ENCODE results near the gene EDARADD. TPM values are rescaled to one million over a fixed set of nuclear protein-coding genes. Genes with fewer than 3 reads are reported as not detected.
A peak's percentile ranks its signal among the peaks of the same experiment; 100 is the strongest.
"Not testable (repeated sequence)": the region's sequence is repeated elsewhere in the genome, so short reads cannot be mapped to it uniquely, and the experiment has no call there.

EDARADD gene
- total RNA-seq, 1 donor from 2014 or later: 56.8 TPM

DNA sequence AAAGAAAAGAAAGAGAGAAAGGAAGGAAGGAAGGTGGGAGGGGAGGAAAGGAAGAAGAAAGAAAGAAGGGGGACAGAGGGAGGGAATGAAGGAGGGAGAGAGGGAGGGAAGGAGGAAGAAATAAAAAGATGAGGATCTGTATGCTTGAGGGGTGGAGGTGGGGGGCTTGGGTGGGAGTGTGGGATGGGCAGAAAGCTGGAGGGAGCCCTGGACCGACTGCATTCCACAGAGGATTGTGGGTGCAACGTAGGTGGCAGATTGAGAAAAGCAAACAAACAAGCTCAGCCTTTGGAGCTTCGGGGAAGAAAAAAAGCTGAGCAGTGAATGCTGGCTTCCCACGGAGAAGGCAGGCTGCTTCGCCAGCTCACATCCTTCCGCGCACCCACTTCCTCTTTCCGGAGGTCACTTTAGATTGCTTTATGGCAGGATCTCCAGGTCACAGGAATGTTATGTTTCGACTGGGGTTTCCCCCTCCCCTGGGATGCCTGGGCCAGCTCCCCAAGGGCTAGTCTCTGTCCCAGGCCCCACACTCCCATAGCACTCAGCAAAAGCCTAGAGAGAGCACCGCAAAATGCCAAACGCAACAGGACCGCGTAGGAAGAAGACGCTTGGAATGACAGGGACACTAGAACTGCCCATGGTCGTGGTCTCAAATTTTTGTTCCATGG is 109.0 kb downstream of the EDARADD start:
- Mint-ChIP-seq H3K27ac (peak overlapping the region; percentile 53), H3K27me3 (ENCODE audit: insufficient read depth) (peaks cover 3% of the 10 kb centered on the region), H3K4me1 (ENCODE audit: low read depth) (peaks cover 13% of the 10 kb centered on the region), H3K4me3 (peak overlapping the region; percentile 30), H3K9me3 (no peaks in the 10 kb centered on the region), H3K36me3 (ENCODE audit: low read depth) (no peaks in the 10 kb centered on the region)
- intact Hi-C loops (cut with micrococcal nuclease): no loop called here
- DNase-seq (ENCODE audit: low spot score): no peak

DNA sequence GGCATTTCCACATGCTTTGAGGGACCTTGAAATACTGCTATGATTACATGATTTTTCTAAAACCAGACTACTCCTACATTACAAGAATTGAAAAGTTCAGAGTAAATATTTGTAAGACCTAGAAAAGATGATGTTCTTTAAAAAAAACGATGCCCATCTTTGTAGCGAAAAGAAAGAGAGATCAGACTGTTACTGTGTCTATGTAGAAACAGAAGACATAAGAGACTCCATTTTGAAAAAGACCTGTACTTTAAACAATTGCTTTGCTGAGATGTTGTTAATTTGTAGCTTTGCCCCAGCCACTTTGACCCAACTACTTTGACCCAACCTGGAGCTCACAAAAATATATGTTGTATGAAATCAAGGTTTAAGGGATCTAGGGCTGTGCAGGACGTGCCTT is 110.3 kb downstream of the EDARADD start:
- H3K36me3 Mint-ChIP-seq (ENCODE audit: low read depth); H3K9me3 Mint-ChIP-seq; intact Hi-C loops (cut with micrococcal nuclease); H3K27me3 Mint-ChIP-seq (ENCODE audit: insufficient read depth); H3K27ac Mint-ChIP-seq; H3K4me3 Mint-ChIP-seq; DNase-seq (ENCODE audit: low spot score): not testable (repeated sequence)
- H3K4me1 Mint-ChIP-seq (ENCODE audit: low read depth): peaks cover 22% of the 10 kb centered on the region

DNA sequence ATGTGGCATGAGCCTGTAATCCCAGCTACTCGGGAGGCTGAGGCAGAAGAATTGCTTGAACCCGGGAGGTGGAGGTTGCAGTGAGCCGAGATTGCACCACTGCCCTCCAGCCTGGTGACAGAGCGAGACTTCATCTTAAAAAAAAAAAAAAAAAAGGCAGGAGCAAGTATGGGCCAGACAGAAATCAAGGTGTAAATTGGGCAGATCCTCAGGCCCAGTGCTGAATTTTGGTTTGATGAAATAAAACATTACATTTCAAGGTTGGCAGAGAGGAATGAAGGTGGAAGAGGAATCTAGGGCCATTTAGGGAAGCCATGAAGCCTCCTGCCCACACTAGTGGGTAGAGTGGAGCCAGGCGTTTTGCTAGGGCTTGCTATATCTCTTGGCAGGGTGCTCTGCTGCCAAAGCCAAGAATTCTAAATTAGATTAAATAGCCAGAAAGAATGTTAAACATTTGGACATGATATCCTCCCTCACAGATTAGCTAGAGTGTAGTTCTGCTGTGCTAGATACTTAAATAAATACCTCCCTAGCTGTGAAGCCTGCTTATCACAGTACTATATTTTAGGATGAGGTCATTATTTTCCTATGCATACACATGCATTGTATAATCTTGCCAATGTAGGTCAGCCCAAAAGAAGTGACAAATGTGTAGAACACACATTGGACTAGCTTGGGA is 113.1 kb downstream of the EDARADD start:
- no peaks in the 10 kb centered on the region for H3K36me3 Mint-ChIP-seq (ENCODE audit: low read depth)
- peaks cover 22% of the 10 kb centered on the region for H3K4me1 Mint-ChIP-seq (ENCODE audit: low read depth)
- DNase-seq (ENCODE audit: low spot score): no peak

DNA sequence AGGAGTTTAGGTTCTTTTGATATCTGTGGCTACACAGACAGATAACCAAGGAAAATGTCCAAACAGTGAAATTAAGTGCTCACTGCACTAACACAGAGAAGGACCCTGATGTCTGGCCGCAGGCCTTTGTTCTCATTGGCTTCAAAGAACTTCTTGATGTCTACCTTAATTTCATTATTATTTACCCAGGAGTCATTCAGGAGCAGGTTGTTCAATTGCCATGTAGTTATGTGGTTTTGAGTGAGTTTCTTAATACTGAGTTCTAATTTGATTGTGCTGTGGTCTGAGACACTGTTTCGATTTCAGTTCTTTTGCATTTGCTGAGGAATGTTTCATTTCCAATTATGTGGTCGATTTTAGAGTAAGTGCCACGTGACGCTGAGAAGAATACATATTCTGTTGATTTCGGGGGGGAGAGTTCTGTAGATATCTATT is 114.5 kb downstream of the EDARADD start:
- DNase-seq (ENCODE audit: low spot score): no peak
- Mint-ChIP-seq H3K4me1 (ENCODE audit: low read depth) (peaks cover 9% of the 10 kb centered on the region), H3K4me3 (no peak overlapping the region), H3K9me3 (no peaks in the 10 kb centered on the region), H3K27ac (no peak overlapping the region), H3K36me3 (ENCODE audit: low read depth) (no peaks in the 10 kb centered on the region), H3K27me3 (ENCODE audit: insufficient read depth) (peaks cover 2% of the 10 kb centered on the region)
- intact Hi-C loops (cut with micrococcal nuclease): no loop called here

More for the DNA sequence above, 113.1 kb downstream of the EDARADD start:
- Mint-ChIP-seq H3K27ac (no peak overlapping the region), H3K4me3 (no peak overlapping the region), H3K9me3 (no peaks in the 10 kb centered on the region), H3K27me3 (ENCODE audit: insufficient read depth) (peaks cover 2% of the 10 kb centered on the region)
- intact Hi-C loops (cut with micrococcal nuclease): no loop called here

DNA sequence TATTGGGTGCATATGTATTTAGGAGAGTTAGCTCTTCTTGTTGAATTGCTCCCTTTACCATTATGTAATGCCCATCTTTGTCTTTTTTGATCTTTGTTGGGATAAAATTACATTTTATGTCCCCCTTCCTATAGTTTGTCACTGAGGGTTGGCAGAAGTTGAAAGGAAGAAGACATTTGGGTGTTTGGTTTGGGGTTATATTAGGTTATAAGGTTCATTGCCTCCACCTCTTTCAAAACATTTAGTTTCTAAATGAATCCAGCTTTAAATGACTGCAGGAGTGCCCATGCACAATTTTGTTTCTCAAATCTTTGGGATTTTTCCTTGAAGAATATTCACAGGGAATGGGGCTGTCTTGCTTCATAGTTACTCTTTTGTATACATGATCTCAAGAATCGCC is 115.1 kb downstream of the EDARADD start:
- peaks cover 9% of the 10 kb centered on the region for H3K4me1 Mint-ChIP-seq (ENCODE audit: low read depth)
- H3K4me3 Mint-ChIP-seq: no peak overlapping the region
- peaks cover 2% of the 10 kb centered on the region for H3K27me3 Mint-ChIP-seq (ENCODE audit: insufficient read depth)
- intact Hi-C loops (cut with micrococcal nuclease): no loop called here
- H3K27ac Mint-ChIP-seq: no peak overlapping the region
- DNase-seq (ENCODE audit: low spot score): no peak
- no peaks in the 10 kb centered on the region for H3K36me3 Mint-ChIP-seq (ENCODE audit: low read depth)
- no peaks in the 10 kb centered on the region for H3K9me3 Mint-ChIP-seq

DNA sequence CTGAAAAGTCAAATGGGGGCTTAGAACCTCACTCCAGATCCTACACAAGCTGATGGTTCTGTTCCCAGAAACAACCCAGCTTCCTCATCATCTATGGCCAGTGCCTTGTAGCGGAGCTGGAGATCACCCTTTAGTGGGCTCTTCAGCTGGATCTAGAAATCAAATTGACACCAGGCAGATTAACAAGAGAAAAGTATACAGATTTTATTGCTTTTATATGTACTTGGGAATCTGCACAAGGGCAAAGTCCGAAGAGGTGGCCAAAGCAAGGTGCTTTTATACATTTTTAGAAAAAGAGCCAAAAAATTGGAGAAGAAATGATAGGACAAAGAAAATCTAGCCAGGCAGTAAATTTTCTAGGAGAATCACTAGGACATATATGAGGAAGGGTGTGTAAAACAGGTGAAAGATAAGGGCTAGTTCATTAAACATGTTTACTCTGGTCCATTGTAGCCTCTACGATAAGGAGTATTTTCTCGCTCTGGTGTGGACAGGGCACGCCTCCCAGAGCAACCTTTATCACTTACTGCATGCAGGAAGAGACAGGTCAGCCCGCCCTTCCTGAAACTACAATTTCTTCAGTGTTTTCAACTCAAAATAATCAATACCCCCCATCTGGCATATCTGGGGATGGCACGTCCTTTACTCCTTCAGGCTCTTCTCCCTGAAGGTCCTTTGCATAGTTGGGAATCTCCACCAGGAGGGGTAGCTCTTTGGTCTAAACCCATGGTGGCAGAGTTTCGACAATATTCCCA is 115.7 kb downstream of the EDARADD start:
- Mint-ChIP-seq H3K4me1 (ENCODE audit: low read depth) (peaks cover 9% of the 10 kb centered on the region), H3K27me3 (ENCODE audit: insufficient read depth) (peaks cover 2% of the 10 kb centered on the region), H3K36me3 (ENCODE audit: low read depth) (no peaks in the 10 kb centered on the region), H3K27ac (no peak overlapping the region), H3K9me3 (no peaks in the 10 kb centered on the region), H3K4me3 (no peak overlapping the region)
- intact Hi-C loops (cut with micrococcal nuclease): no loop called here
- no peak for DNase-seq (ENCODE audit: low spot score)

DNA sequence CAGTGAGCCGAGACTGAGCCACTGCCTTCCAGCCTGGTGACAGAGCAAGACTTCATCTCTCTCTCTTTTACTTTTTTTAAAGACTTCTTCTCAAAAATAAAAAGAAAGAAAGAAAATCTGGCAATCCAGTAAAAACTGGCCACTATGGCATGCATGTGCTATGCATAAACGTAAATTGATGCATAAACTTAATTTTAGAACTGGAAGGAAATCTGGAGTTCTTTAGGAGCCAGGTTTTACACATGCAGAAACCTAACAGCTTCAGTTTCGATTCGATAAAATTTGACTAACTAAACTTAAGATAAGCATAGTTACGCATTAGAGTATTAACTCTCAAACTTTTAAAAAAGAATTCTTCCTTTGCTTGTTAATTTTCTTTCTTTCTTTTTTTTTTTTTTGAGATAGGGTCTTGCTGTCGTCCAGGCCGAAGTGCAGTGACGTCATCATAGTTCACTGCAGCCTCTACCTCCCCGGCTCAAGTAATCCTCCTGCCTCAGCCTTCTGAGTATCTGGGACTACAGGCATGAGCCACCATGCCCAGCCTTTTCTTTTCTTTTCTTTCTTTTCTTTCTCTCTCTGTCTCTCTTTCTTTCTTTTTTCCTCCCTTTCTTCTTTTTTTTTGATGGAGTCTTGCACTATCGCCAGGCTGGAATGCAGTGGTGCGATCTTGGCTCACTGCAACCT is 117.8 kb downstream of the EDARADD start:
- intact Hi-C loops (cut with micrococcal nuclease): no loop called here
- H3K4me1 Mint-ChIP-seq (ENCODE audit: low read depth): peaks cover 22% of the 10 kb centered on the region

DNA sequence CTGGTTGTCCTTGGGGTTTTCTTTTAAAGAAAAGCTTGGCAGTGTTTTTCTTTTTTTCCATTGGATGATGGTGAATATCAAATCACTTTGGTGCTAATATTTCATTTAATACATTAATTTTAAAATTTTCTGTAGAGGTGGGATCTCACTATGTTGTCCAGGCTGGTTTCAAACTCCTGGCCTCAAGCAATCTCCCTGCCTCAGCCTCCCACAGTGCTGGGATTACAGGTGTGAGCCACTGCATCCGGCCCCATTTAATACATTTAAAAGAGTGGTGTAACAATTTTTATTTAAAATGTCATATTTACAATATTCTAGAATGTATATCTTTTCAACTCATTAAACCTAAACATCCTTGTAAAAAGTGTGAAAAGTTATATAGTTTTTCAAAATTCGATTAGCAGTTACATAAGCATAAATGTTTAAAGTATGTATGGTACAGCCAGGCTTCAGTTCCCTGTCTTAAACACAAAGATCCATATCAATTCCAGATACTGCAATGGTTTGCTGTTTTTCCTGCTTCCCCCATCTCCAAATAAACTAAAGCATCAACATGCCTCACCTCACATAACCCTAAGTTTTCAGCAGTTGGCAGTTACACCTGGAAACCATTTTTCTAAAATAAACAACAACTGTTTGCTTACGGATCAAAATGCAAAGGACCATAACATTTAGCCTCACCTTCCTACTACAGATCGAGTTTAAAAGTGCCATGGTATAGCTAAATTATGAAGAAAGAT is 120.8 kb downstream of the EDARADD start:
- peaks cover 29% of the 10 kb centered on the region for H3K4me1 Mint-ChIP-seq (ENCODE audit: low read depth)
- DNase-seq (ENCODE audit: low spot score): no peak
- intact Hi-C loops (cut with micrococcal nuclease): no loop called here
- H3K27me3 Mint-ChIP-seq (ENCODE audit: insufficient read depth): no peaks in the 10 kb centered on the region
- no peaks in the 10 kb centered on the region for H3K9me3 Mint-ChIP-seq
- no peaks in the 10 kb centered on the region for H3K36me3 Mint-ChIP-seq (ENCODE audit: low read depth)
- H3K4me3 Mint-ChIP-seq: no peak overlapping the region
- no peak overlapping the region for H3K27ac Mint-ChIP-seq

More for the DNA sequence above, 117.8 kb downstream of the EDARADD start:
- Mint-ChIP-seq H3K27me3 (ENCODE audit: insufficient read depth) (no peaks in the 10 kb centered on the region), H3K4me3 (no peak overlapping the region), H3K27ac (no peak overlapping the region), H3K36me3 (ENCODE audit: low read depth) (no peaks in the 10 kb centered on the region), H3K9me3 (no peaks in the 10 kb centered on the region)
- DNase-seq (ENCODE audit: low spot score): no peak

DNA sequence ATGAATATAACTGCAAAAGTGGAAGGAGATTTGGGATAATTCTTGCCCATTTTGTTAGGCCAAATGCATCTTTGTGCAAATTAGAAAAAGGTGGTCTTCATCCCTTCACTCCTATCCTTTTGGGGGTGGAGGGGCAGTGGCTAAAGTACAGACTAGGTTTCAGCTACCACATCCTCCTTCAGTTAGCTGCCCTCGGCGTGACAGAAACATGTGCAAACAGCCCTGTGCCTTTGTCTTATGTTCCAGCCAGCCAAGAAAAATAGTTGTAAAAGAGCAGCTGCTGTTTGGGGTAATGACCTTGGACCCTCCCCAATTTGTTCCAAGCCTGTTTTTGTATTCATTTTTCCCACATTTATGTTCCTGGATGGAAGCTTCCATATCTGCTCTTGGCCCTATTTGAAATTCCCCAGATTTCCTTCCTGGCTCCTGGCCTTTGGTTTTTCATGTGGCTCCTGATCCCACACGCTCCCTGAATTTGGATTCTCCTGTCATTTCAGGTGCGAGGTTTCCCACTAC is 121.4 kb downstream of the EDARADD start:
- DNase-seq (ENCODE audit: low spot score): no peak
- Mint-ChIP-seq H3K4me1 (ENCODE audit: low read depth) (peaks cover 29% of the 10 kb centered on the region), H3K27me3 (ENCODE audit: insufficient read depth) (no peaks in the 10 kb centered on the region), H3K36me3 (ENCODE audit: low read depth) (no peaks in the 10 kb centered on the region), H3K4me3 (no peak overlapping the region), H3K27ac (no peak overlapping the region), H3K9me3 (no peaks in the 10 kb centered on the region)
- intact Hi-C loops (cut with micrococcal nuclease): no loop called here

DNA sequence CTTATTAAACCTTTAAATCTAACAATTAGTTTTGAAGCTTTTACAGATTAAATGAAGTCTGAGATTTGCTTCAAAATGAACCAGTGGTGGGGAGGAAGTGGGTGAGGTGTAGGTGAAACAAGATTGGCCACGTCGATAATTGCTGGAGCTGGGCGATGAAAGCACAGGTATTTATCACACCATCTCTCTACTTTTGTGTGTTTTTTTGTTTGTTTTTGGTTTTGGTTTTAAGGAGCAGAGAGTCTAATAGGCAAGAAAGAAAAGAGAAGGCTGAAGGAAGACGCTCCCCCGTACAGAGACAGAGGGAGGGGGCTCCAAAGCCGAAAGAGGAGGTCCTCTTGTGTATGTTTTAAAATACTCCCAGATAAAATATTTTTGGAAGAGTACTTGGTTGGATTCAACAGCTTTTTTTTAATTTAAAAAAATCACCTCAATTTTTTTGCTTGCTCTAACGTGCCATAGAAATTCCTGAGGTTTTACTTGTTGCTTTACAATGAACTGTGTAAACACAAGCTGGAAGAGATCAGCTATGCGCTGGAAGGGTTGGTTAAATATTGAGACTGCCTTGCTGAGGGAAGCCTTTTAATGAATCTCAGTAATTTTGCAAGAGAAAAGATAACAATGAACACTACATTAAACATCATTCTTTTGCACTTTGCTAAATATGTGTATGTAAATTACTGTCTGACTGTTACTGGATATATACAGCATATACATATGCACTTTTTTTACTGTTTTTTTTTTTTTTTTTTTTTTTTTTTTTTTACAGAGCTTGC is 123.0 kb downstream of the EDARADD start:
- no peaks in the 10 kb centered on the region for H3K27me3 Mint-ChIP-seq (ENCODE audit: insufficient read depth)
- peak; percentile 37 for DNase-seq (ENCODE audit: low spot score)
- intact Hi-C loops (cut with micrococcal nuclease): loop anchor here (1.0 kb wide), 1 partner anchor 7 kb away; no protein-coding TSS in a partner anchor

DNA sequence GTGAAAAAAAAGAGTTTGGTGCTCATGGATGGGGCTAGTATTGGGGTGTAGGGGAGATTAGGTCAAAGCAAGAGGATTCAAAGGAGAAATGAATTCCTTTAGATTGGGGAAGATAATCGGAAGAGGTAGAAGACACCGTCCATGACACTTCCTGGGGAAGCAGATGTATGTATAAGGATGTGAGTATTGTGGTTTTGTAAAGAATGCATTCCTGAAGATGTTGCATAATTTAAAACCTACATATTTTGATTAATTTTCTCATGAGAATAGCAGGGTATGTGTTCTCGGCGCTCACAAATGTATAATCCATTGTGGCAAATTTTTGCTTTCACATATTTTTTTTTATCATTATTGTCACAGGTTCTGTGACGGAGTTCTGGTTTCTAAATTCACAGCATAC is 124.2 kb downstream of the EDARADD start:
- Mint-ChIP-seq H3K9me3 (no peaks in the 10 kb centered on the region), H3K36me3 (ENCODE audit: low read depth) (peaks cover 3% of the 10 kb centered on the region), H3K27me3 (ENCODE audit: insufficient read depth) (no peaks in the 10 kb centered on the region), H3K4me1 (ENCODE audit: low read depth) (peaks cover 39% of the 10 kb centered on the region), H3K4me3 (no peak overlapping the region), H3K27ac (no peak overlapping the region)
- intact Hi-C loops (cut with micrococcal nuclease): no loop called here
- DNase-seq (ENCODE audit: low spot score): no peak

More for the DNA sequence above, 123.0 kb downstream of the EDARADD start:
- peak overlapping the region; percentile 41 for H3K27ac Mint-ChIP-seq
- H3K9me3 Mint-ChIP-seq: no peaks in the 10 kb centered on the region
- H3K36me3 Mint-ChIP-seq (ENCODE audit: low read depth): peaks cover 3% of the 10 kb centered on the region
- peak overlapping the region; percentile 68 for H3K4me3 Mint-ChIP-seq
- peaks cover 29% of the 10 kb centered on the region for H3K4me1 Mint-ChIP-seq (ENCODE audit: low read depth)
